ENCODE measurements around the gene MAML2. TPM values are rescaled to one million over a fixed set of nuclear protein-coding genes. Genes with fewer than 3 reads are reported as not detected.

Gene MAML2
- total RNA-seq, 2 experiments from 2014 or later, result 0.15 to 1.0 TPM

GRCh38 chr11:96246718-96247552 lies 96.1 kb downstream of the MAML2 start:
- no peaks in the 10 kb centered on the region for H4K20me1 ChIP-seq (ENCODE audit: insufficient read depth, low read length)
- peak overlapping the region; percentile 34; the same call in 1 of the 2 replicates for H2AFZ ChIP-seq (ENCODE audit: low read length)
- ChIA-PET POLR2A (interaction anchor here (0.6 kb wide), 1 partner anchor 20 kb away, joined by 4 read pairs; no protein-coding TSS in a partner anchor), CTCF (ENCODE audit: unreplicated experiment) (no interaction called here)
- intact Hi-C loops (cut with micrococcal nuclease; ENCODE audit: unreplicated experiment), result loop anchor here (10.0 kb wide), 1 partner anchor 452 kb away; the partner anchor contains the start of gene CEP57
- BruUV-seq (replicated peaks), result no TSS peak
- no peak overlapping the region for H3K27ac ChIP-seq (ENCODE audit: low read depth, low read length, poor library complexity, severe bottlenecking)
- H3K9me3 ChIP-seq (ENCODE audit: low read length), result no peaks in the 10 kb centered on the region
- no peak overlapping the region for H3K4me3 ChIP-seq (ENCODE audit: low read depth, low read length, poor library complexity, severe bottlenecking)
- TF ChIP-seq EZH2phosphoT487 (IDR thresholded peaks at IDR 0.05; ENCODE audit: borderline replicate concordance, low read depth, low read length) (no peak), CTCF (conservative IDR thresholded peaks at IDR 0.05; ENCODE audit: low read length) (no peak)
- peaks cover 15% of the 10 kb centered on the region for H3K4me1 ChIP-seq (ENCODE audit: insufficient read depth, low read length, poor library complexity, severe bottlenecking)
- peak overlapping the region; percentile 8; the same call in 1 of the 2 replicates for H3K4me2 ChIP-seq (ENCODE audit: low read length)
- no peaks in the 10 kb centered on the region for H3K79me2 ChIP-seq (ENCODE audit: insufficient read depth, low read depth, low read length)
- H3K9me2 ChIP-seq (ENCODE audit: insufficient read depth, low read length), result no peaks in the 10 kb centered on the region
- DNase-seq (ENCODE audit: low spot score), result no peak
- H3K36me3 ChIP-seq (ENCODE audit: insufficient read depth, low read length), result no peaks in the 10 kb centered on the region

GRCh38 chr11:96242971-96243647 lies 99.9 kb downstream of the MAML2 start:
- H3K4me3 ChIP-seq (ENCODE audit: low read depth, low read length, poor library complexity, severe bottlenecking), result no peak overlapping the region
- peaks cover 24% of the 10 kb centered on the region for H3K4me1 ChIP-seq (ENCODE audit: insufficient read depth, low read length, poor library complexity, severe bottlenecking)
- intact Hi-C loops (cut with micrococcal nuclease; ENCODE audit: unreplicated experiment), result loop anchor here (5.0 to 10.0 kb wide), 3 partner anchors 149 to 448 kb away; partner anchors contain the start of genes CEP57 and JRKL
- TF ChIP-seq CTCF (conservative IDR thresholded peaks at IDR 0.05; ENCODE audit: low read length), result no peak
- TF ChIP-seq EZH2phosphoT487 (IDR thresholded peaks at IDR 0.05; ENCODE audit: borderline replicate concordance, low read depth, low read length), result no peak
- POLR2A ChIA-PET, result interaction anchor here (0.6 to 2.1 kb wide), 15 partner anchors 10 to 526 kb away, joined by 3 to 14 read pairs (median 3); partner anchors contain the start of genes CCDC82, JRKL and MAML2
- BruUV-seq (replicated peaks), result no TSS peak
- H3K79me2 ChIP-seq (ENCODE audit: insufficient read depth, low read depth, low read length), result no peaks in the 10 kb centered on the region
- no peak for DNase-seq (ENCODE audit: low spot score)
- no peak overlapping the region for H3K27ac ChIP-seq (ENCODE audit: low read depth, low read length, poor library complexity, severe bottlenecking)
- no peaks in the 10 kb centered on the region for H3K9me3 ChIP-seq (ENCODE audit: low read length)
- CTCF ChIA-PET (ENCODE audit: unreplicated experiment), result interaction anchor here (1.1 to 1.2 kb wide), 2 partner anchors 12 to 100 kb away, joined by 3 to 4 read pairs; partner anchors contain the start of gene MAML2
- no peaks in the 10 kb centered on the region for H3K9me2 ChIP-seq (ENCODE audit: insufficient read depth, low read length)
- H3K4me2 ChIP-seq (ENCODE audit: low read length), result peak overlapping the region; percentile 52
- H2AFZ ChIP-seq (ENCODE audit: low read length), result peak overlapping the region; percentile 86
- H3K36me3 ChIP-seq (ENCODE audit: insufficient read depth, low read length), result no peaks in the 10 kb centered on the region
- no peaks in the 10 kb centered on the region for H4K20me1 ChIP-seq (ENCODE audit: insufficient read depth, low read length)
